ENCODE measurements around the gene PRAC2. TPM values are rescaled to one million over a fixed set of nuclear protein-coding genes. Genes with fewer than 3 reads are reported as not detected.

The PRAC2 gene
- total RNA-seq, 1 experiment from 2014 or later, result not detected

DNA sequence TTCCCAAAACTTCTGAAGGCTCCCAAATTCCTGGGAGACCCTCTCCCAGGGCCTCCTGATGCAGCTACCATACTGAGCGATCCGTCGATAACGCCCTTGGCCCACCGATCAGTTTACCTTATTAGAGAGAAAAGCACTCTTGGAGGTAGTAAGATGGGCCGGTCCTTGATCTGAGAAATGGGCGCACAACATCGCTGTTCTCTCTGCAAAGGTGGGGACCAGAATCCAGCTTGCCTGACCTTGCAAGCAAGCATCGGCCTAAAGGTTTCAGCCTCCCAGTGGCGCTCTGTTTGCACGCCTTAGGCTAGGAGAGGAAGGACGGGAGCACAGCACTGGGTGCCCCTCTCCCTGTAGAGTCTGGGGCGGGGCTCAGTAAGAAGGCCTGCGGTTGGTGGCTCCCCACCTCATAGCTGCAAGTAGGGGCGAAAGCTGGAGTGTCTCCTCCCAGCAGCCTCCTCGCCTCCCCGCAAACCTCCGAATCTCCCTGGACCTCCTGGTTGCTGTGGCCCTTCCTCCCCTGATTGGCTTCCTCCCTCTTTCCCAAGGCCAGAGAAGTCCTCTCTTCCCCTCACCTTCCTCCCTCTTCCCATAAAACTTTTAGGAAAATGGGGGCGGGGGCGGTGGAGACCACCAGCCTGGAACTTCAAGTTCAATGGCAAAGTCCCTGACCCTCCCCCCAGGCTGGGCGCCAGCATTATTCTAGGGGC, 631 bp upstream of the PRAC2 start, which contains the start of gene PRAC1:
TSS of gene PRAC1 (minus strand) at position 318 of the 707 bp plus-strand sequence. CDS start at position 192, 126 bp downstream.
- intact Hi-C loops (cut with micrococcal nuclease), result loop anchor here (5.0 kb wide), 1 partner anchor 315 kb away; no protein-coding TSS in a partner anchor
- Histone ChIP-seq H4K20me1 (ENCODE audit: insufficient read depth) (no peaks in the 10 kb centered on the region), H3K4me1 (ENCODE audit: control insufficient read depth in 1 of 2, insufficient read depth in 2 of 2, low read length in 2 of 2) (peaks cover 0 to 3% of the 10 kb centered on the region in 2 experiments; a peak in 2 of 4 replicates), H3K27me3 (ENCODE audit: insufficient read depth, low read length) (no peaks in the 10 kb centered on the region), H3K4me3 (replicated peaks in 1 of 2; ENCODE audit: low read depth in 1 of 2, low read length in 2 of 2) (no peak within 1 kb of the TSS), H3K27ac (ENCODE audit: low read depth, low read length) (no peak within 1 kb of the TSS), H3K9me2 (ENCODE audit: insufficient read depth) (no peaks in the 10 kb centered on the region), H3K4me2 (ENCODE audit: low read length) (no peak within 1 kb of the TSS), H3K79me2 (ENCODE audit: insufficient read depth, low read length) (no peaks in the 10 kb centered on the region), H3K36me3 (ENCODE audit: control insufficient read depth in 1 of 2, insufficient read depth in 2 of 2, low read length in 2 of 2) (no peaks in the 10 kb centered on the region), H2AFZ (ENCODE audit: low read depth, low read length, poor library complexity, severe bottlenecking) (no peak within 1 kb of the TSS), H3K9me3 (ENCODE audit: control insufficient read depth in 1 of 2, insufficient read depth in 1 of 2, low read depth in 1 of 2, low read length in 2 of 2) (no peaks in the 10 kb centered on the region), H3K9ac (ENCODE audit: low read length) (no peak within 1 kb of the TSS)
- ChIA-PET POLR2A (no interaction called here), CTCF (interaction anchor here (0.8 to 6.8 kb wide), 6 partner anchors 57 to 162 kb away, joined by 3 to 97 read pairs (median 16); no protein-coding TSS in a partner anchor), RAD21 (ENCODE audit: low non-redundant PET in 1 of 2, low total read pairs in 2 of 2, uncharacterized antibody in 2 of 2, unreplicated experiment in 2 of 2) (no interaction called here)
- TF ChIP-seq SRF (IDR thresholded peaks at IDR 0.05; ENCODE audit: low read depth) (no peak), EZH2phosphoT487 (IDR thresholded peaks at IDR 0.05; ENCODE audit: borderline replicate concordance) (no peak), EGR1 (IDR thresholded peaks at IDR 0.05; ENCODE audit: low read depth) (no peak), SP1 (IDR thresholded peaks at IDR 0.05; ENCODE audit: low read depth) (no peak), RAD21 (IDR thresholded peaks at IDR 0.05; ENCODE audit: low read depth) (no peak), ELF1 (IDR thresholded peaks at IDR 0.05; ENCODE audit: borderline replicate concordance, low read depth) (no peak), CBX3 (IDR thresholded peaks at IDR 0.05; ENCODE audit: low read depth) (no peak), JUND (IDR thresholded peaks at IDR 0.05) (no peak), SIN3A (IDR thresholded peaks at IDR 0.05; ENCODE audit: low read depth) (no peak), EZH2 (IDR thresholded peaks at IDR 0.05) (no peak), ZNF274 (IDR thresholded peaks at IDR 0.05; ENCODE audit: low read depth, low read length) (no peak)
- TF ChIP-seq, protein P1, sequence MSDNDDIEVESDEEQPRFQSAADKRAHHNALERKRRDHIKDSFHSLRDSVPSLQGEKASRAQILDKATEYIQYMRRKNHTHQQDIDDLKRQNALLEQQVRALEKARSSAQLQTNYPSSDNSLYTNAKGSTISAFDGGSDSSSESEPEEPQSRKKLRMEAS (IDR thresholded peaks at IDR 0.05), result no peak
- TF ChIP-seq, protein P2, sequence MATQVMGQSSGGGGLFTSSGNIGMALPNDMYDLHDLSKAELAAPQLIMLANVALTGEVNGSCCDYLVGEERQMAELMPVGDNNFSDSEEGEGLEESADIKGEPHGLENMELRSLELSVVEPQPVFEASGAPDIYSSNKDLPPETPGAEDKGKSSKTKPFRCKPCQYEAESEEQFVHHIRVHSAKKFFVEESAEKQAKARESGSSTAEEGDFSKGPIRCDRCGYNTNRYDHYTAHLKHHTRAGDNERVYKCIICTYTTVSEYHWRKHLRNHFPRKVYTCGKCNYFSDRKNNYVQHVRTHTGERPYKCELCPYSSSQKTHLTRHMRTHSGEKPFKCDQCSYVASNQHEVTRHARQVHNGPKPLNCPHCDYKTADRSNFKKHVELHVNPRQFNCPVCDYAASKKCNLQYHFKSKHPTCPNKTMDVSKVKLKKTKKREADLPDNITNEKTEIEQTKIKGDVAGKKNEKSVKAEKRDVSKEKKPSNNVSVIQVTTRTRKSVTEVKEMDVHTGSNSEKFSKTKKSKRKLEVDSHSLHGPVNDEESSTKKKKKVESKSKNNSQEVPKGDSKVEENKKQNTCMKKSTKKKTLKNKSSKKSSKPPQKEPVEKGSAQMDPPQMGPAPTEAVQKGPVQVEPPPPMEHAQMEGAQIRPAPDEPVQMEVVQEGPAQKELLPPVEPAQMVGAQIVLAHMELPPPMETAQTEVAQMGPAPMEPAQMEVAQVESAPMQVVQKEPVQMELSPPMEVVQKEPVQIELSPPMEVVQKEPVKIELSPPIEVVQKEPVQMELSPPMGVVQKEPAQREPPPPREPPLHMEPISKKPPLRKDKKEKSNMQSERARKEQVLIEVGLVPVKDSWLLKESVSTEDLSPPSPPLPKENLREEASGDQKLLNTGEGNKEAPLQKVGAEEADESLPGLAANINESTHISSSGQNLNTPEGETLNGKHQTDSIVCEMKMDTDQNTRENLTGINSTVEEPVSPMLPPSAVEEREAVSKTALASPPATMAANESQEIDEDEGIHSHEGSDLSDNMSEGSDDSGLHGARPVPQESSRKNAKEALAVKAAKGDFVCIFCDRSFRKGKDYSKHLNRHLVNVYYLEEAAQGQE (IDR thresholded peaks at IDR 0.05; ENCODE audit: low read depth), result no peak
- no TSS peak for BruUV-seq (replicated peaks)
- no peak for DNase-seq (ENCODE audit: low read depth, low spot score)
- ATAC-seq, result no peak
